Left renal pelvis (tissue), 4 donors: Measurements from ENCODE around the gene AADAT. TPM values are rescaled to one million over a fixed set of nuclear protein-coding genes. Genes with fewer than 3 reads are reported as not detected.

Source experiments
- DNase-seq, 4 donors: peaks; one replicate each; pipeline ENCODE4 v3.0.0-alpha.2; 2013; ENCODE audit warnings: low read depth in 4 of 4, low spot score in 3 of 4
- polyA plus RNA-seq, 4 donors: library from polyadenylated mRNA; unstranded; fragments of 120-200 nt; gene quantifications; one replicate each; pipeline ENCODE4 v1.2.1, GENCODE V29; 2013; ENCODE audit not compliant: insufficient read length in 4 of 4

The AADAT gene
- polyA plus RNA-seq, 4 donors, result 20.8 to 31.3 (median 23.8) TPM

GRCh38 chr4:170037481-170037880, 52.3 kb downstream of the AADAT start:
- DNase-seq, result no peak

DNA sequence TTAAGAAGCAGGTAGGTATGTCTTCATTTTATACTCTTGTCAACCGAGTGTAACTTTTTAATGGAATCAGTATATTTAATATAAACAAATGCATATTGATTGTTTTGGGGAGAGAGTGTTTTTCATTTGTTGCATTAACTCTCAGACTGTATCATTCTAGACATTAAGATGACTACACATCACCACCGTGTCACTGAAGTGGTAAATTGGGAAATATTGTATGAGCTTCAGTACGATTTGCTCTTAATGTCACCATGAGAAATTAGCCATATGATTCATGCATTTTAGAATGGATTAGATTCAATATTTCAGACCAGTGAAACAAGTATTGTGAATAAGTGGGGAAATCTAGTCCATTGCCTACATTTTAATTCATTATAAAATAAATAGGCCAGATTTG, 53.9 kb downstream of the AADAT start:
- no peak for DNase-seq

DNA sequence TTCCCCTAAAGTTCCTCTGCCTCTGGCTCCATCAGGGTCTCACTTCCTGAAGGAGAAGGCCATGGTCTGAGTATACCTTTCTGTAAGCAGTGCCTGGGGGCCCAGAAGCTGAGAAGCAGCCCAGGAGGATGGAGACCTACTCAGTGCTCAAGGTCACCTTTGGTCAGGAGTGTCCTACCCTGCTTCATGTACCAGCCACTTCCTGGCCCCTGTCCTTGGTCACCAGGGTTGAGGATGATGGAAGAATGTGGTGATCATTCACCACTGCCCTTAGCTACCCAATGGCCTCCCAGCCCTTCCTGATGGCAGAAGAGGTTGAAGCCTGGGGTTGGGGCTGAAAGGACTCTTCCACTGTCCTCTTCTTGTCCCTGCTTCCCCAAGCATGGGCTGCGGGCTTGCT, 54.5 kb downstream of the AADAT start:
- no peak for DNase-seq

DNA sequence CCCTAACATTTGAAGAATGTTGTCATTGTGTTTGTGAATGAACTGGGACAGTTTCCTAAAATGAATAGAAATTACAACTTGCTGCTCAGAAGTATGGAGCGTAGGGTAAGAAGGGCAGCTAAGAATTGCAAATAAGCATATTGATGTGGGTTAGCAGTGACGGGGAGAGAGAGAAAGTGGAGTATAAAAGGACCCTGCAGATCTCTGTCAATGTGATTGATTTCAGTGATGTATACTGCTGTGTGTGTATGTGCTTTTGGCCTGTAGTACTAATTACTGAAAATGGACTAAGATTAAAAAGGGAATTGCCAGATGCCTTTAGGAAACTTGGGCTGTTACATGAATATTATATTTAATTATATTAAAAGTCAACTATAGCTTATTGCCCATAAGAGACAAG, 55.8 kb downstream of the AADAT start:
- no peak for DNase-seq

DNA sequence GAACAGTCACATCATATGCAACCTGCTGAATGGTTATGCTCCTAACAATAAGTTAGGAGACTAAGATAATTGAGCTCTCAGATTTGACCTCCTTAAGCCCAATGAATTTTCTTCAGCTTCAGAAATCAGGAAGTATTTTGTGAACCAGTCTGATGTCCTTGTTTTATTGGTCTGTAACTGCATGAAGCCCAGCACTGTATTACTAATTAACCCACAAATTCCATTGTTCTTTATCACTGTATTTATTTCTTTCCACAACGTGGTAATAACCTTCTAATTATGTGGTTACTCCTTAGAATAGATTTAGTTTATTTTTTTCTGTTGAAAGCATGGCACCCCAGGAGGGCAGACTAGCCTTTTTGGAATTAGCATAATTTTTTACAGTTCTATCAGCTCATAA, 59.6 kb downstream of the AADAT start:
- DNase-seq, result no peak

DNA sequence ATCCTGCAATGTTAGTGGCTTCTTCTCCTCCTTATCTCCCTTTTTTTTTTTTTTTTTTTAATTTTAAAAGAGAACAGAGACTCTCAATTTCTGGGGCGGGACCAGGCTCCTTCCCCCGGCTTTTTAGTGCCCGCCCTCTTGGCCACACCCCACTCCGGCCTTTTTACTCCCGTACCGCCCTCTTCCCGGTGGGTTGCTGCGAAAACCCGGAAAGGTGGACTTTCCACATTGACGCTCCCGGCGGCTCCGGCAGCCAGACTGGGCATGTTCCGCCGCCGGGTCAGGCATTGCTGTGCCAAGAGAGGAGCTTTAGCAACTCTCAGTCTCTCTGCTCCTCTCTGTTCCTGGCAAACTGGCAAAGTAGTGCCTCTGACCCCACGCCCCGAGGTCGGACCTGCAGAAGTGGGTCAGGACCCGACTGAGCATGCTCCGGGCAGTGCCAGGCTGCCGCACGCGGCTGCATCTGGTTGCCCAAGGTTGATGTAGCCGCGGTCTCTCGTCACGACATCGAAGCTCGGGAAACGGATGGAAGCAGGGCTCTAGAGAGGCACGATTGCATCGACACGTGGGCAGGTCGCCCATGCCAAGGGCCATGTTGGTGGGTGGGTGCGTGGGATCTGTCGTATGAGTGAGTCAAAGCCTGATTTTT, 62.5 kb downstream of the AADAT start:
- peak; percentile 90 to 95 (median 92) for DNase-seq

GRCh38 chr4:170026253-170027021, 63.3 kb downstream of the AADAT start, which contains the start of gene MFAP3L:
Gene MFAP3L, minus strand, starts transcription at chr4:170026395. Its CDS starts 20,518 bp downstream, at chr4:170005877.
- DNase-seq, result peak; percentile 59 to 78 (median 76)

DNA sequence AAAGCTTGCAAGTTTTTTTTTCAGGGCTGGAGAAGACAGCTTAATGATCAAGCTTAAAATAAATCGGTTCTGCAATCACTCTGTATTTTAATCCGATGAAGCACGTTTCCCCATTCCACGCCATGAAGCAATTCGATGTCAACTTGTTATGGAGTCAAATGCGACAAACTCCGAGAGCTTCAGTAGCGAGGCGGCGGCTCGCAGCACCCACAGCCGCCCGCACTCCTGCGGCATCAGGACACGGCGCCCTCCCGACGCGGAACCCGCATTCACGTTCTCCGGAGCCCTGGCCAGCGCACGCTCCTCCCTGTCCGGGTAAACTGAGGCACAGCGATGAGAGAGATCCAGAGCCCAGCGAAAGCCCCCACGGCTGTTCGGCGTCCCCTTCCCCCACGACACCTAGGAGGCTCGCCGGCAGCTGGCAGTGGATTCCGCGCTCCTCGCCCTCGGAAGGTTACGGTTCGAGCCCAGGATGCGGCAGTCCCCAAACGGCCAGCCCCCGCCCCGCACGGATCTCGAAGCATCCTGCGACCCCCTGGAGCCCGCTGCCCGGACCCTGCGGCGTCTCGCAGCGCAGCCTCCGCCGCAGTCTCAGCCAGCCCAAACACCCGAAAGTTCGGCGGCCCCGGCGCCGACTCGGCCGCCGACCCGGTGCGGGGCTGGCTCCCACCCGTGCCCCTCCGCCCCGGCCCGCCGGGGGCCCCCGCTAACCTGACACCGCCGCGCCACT, 64.1 kb downstream of the AADAT start:
- no peak for DNase-seq

- no peak for DNase-seq
Observed at GRCh38 chr4:170022211-170022610, 67.5 kb downstream of the AADAT start.

DNA sequence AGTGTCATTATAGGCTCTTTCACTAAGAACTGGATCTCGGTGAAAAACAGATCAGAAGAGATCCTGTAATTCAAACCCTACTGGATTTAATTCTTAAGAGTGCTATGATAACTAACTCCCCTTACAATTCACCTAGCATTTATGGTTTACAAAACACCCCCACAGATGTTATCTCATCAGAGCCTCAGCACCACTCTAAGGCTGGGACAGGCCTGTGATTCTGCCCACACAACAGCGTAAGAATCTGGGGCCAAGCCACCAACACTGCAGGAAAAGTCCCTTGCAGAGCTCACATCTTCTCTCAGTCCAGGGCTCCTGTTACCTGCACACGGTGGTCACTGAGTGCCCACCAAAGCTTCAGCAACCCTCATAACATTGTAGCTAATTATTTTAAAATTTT, 72.5 kb downstream of the AADAT start:
- DNase-seq, result no peak

- no peak for DNase-seq
Observed at GRCh38 chr4:170015285-170015684, 74.5 kb downstream of the AADAT start.

DNA sequence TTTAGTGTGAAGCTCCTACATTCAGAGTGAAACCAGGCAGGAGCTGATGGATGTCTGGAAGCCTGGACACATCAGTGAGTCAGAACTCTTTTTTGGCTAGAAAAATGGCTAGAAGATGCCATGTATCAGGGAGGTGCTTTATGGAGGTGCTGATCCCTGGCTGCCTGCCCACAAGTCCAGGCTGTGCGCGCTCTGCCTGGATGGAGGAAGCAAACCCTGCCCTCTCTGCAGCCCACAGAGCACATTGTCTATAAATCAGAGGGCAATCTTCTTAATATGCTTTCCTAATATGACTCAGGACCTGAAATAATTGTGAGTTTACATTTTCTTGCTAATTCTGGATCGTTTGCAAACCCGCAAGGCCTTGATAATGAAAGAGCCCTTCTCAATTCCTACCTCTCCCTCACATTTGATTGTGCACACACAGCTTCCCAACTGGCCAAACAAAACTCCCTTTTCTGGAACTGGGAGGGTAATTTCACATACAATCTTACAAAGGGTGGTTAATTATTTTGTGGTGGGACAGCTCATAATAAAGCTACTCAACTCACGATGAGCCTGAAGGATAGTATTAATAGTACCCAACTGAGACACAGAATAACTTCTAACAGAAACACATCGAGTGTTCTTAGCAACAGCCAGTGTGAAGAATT, 75.3 kb downstream of the AADAT start:
- no peak for DNase-seq

- DNase-seq, result no peak
Observed at GRCh38 chr4:170012629-170012958, 77.2 kb downstream of the AADAT start.

DNA sequence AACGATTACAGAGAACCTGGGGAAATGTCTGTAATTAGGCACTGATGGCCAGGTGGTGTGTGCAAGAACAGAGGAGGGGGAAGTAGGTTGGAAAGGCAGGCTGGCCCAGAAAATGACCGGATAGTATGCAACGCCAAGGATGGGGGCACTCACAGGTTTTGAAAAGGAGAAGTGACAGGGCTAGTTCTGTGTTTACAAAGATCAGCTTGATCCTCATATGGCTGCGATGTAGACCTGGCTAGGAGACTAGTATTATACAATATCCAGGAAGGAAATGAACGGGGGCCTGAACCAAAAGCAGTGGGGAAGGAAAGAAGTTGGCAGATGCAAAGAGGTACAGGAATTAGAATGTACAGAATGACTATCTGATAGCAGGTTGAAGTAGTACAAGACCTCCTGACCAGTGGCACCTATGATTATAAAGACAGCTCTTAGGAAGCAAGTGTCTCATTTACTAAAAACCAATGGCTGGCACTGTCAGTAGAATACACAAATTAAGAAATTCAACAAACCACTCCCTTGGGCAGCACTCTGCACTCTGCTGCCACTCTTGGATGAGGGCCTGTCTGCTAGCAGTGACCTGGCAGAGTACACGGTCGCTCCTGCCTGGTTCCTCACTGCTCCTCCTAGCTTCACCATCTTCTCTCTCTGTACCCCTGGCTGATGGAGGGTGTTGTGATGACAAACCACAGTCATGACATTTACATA, 77.7 kb downstream of the AADAT start:
- DNase-seq, result no peak

Other genes with a start within 250 kb of the AADAT start
- gene MFAP3L, start 63.6 kb downstream of the AADAT start, polyA plus RNA-seq, result 10 to 100 TPM in 3 of 4 donors, 1 to 10 TPM in 1; 7.9 to 23.6 (median 22.1) TPM